HFF-Myc (cell line): ENCODE results near the gene WSCD2.

Experiments used
- DNase-seq: peaks from one replicate; pipeline ENCODE4 v3.0.0-alpha.2; 2011; ENCODE audit warnings: low read depth; ENCODE audit errors: extremely low read depth
- H3K4me3 ChIP-seq: replicated peaks from 2 replicates; pipeline ENCODE4 v1.5.1; 2011; ENCODE audit warnings: low read depth, mild to moderate bottlenecking, control low read depth, low read length
- CTCF ChIP-seq: IDR thresholded peaks from 2 replicates; pipeline ENCODE4 v1.5.1; 2012; ENCODE audit warnings: mild to moderate bottlenecking, low read depth, low read length, control low read depth; ENCODE audit errors: missing control alignments

WSCD2 gene

GRCh38 chr12:108148521-108149074, 19.5 kb downstream of the WSCD2 start:
- no peak for TF ChIP-seq CTCF
- DNase-seq = no peak
- no peak overlapping the region for H3K4me3 ChIP-seq

- H3K4me3 ChIP-seq = no peak overlapping the region
- DNase-seq = no peak
- TF ChIP-seq CTCF = no peak
Measured at GRCh38 chr12:108150436-108150835, 21.3 kb downstream of the WSCD2 start.

GRCh38 chr12:108151533-108152169, 22.6 kb downstream of the WSCD2 start:
- no peak for TF ChIP-seq CTCF
- DNase-seq = no peak
- no peak overlapping the region for H3K4me3 ChIP-seq

GRCh38 chr12:108152170-108152538, 23.1 kb downstream of the WSCD2 start:
- no peak for DNase-seq
- no peak for TF ChIP-seq CTCF
- H3K4me3 ChIP-seq = no peak overlapping the region

GRCh38 chr12:108156717-108157116, 27.6 kb downstream of the WSCD2 start:
- no peak for DNase-seq
- no peak for TF ChIP-seq CTCF

GRCh38 chr12:108157870-108158459, 28.9 kb downstream of the WSCD2 start:
- H3K4me3 ChIP-seq = no peak overlapping the region
- DNase-seq = no peak
- no peak for TF ChIP-seq CTCF

More at GRCh38 chr12:108156717-108157116, 27.6 kb downstream of the WSCD2 start:
- H3K4me3 ChIP-seq = no peak overlapping the region
